GM12874 (cell line): Measurements from ENCODE around the gene DHCR24.

Experiments used
- TF ChIP-seq, protein P1 (sequence below): IDR thresholded peaks from 2 replicates; pipeline ENCODE4 v1.5.1; 2011; ENCODE audit warnings: low read depth, mild to moderate bottlenecking, control low read depth, low read length, moderate library complexity; ENCODE audit not compliant: insufficient read depth

Gene DHCR24

DNA sequence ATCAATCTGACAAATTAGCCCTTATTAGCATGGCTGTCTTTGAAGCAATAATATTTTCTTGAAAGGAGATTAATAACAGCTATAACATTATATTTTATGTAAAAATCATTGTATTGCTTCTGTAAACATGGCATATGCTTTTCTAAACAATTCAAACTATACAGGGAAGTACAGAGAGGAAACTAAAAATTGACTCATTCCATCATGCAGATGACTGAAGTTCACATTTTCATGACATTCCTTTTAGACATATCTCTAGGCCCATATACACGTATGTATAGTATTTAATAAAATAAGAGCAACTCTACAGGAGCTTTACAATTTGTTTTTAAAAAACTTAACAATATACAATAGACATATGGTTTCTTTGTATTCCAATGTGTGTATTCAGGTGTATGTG lies 5.6 kb upstream of the DHCR24 start:
- TF ChIP-seq, protein P1, sequence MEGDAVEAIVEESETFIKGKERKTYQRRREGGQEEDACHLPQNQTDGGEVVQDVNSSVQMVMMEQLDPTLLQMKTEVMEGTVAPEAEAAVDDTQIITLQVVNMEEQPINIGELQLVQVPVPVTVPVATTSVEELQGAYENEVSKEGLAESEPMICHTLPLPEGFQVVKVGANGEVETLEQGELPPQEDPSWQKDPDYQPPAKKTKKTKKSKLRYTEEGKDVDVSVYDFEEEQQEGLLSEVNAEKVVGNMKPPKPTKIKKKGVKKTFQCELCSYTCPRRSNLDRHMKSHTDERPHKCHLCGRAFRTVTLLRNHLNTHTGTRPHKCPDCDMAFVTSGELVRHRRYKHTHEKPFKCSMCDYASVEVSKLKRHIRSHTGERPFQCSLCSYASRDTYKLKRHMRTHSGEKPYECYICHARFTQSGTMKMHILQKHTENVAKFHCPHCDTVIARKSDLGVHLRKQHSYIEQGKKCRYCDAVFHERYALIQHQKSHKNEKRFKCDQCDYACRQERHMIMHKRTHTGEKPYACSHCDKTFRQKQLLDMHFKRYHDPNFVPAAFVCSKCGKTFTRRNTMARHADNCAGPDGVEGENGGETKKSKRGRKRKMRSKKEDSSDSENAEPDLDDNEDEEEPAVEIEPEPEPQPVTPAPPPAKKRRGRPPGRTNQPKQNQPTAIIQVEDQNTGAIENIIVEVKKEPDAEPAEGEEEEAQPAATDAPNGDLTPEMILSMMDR: no peak

DNA sequence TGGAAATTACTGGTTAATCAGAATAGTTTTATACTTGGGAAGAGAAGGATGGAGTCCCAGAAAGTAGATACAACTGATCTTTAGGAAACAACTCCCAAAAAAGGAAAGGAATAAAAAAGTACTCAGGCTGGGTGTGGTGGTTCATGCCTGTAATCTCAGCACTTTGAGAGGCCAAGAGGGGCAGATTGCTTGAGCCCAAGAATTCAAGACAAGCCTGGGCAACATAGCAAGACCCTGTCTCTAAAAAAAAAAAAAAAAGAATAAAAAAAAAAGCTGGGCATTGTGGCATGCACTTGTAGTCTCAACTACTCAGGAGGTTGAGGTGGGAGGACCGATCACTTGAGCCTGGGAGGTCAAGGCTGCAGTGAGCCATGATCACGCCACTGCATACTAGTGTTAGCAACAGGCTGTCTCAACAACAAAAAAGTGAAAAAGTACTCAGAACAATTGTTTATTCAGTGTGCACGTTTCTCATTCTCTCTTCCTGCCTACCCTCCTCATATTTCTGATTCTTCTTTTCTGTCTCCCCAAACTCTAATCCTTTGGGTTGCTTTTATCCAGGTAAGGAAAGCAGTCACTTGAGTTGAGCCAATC lies 2.2 kb upstream of the DHCR24 start:
- TF ChIP-seq, protein P1: no peak

DNA sequence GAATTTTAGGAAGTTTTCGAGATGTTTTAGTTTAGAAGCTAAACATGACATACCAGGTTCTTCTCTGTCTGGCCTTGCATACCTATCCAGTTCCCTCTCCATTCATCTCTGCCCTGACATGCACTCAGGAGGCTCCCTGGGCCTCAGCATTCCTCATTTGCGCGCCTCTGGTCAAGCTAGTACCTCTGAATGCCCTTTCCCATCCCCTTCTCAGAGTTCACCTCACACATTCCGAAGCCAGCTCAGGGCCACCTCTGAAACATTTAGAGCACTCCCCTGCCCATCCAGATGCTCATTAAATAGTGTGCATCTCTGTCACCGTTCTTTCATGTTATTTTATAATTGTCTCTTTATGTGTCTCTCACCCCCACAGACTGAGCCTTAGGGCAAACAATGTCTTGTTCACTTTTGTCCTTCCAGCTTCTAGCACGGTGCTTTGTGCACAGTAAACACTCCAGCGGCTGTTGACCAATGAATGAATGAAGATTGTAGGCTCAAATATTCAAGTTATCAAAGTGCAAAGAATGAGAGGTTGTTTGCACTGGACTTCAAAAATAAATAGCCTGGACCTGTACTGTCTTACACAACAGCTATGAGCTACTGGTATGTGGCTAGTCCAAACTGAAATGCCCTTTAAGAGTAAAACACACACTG lies 1.2 kb upstream of the DHCR24 start:
- TF ChIP-seq, protein P1: no peak

DNA sequence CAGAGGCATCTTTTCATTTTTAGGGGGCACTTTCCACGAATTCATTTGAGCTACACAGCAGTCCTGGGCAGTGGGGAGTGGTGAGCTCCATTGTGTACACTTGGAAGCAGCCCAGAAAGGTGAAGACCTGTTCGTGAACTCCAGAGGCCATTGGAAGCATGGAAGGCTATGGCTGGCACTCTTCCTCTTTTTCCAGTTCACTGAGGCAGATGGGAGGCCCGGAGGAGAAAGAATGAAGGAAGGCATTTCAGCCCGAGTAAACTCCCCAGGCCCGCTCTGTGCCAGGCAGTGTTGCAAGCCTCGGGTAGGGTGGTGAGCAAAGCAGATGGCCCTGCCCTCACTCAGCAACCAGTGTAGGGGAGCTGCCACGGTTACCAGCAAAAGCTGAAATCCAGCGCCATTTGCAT lies 673 bp upstream of the DHCR24 start:
- TF ChIP-seq, protein P1: no peak

DNA sequence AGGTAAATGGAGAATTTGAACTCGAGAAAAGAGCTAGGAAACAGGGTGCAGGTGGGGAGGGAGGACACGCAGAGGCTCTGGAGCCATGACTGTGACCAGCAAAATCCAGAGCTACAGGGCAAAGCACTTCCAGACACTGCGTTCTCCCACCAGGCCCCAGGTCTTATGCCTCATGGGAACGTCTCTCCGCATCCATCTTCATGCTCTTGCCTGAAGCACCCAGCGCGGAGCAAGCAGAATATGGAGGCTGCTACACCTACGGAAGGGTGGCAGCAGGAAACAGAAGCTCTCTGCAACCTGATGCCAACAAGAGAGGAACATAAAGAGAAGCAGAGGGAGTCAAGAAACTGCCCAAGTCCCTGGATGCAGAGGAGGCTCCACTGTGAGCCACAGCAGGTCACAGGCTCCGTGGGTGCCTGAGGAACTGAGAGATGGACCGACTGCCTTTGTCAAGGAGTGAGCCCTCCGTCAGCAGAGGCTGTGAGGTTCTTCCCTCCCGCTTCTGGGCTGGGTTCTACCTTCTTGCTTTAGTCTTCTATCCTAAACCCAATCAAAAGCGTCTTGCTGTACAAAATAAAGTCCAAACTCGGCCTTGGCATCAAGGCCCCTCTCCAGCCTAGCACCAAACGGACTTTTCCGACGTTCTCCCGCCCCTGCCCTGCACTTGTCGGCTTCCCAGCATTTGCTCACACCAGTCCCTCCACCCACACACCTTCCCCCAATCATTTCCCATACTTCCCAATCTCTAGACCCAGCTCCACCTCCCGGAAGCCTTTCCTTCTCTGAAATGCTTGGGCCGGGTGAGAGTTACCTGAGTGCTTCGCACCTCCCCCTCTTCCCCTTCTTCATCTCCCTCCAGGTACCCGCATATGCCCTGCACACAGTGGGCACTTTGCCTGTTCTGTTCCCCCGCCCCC lies 930 bp downstream of the DHCR24 start:
- TF ChIP-seq, protein P1: no peak

DNA sequence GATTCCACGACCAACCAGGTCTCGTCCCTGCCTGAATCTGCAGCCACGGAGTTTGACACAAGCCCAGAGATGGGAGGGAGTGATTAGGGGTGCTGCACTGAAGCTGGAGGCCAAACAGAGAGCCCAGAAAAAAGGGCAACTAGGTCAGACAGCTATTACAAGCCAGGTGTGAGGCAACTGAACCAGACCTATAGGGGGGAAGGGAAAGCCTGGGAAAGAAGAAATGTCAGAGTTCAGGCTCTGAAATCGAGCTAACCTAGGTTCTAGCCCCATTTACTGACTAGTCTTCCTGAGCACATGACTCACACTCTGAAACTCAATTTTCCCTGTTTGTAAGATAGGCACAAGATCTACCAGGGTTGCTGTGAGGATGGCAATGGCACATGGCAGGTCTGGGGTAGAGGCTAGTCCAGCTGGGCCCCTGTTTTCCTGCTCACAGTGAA lies 1.7 kb downstream of the DHCR24 start:
- TF ChIP-seq, protein P1: no peak

DNA sequence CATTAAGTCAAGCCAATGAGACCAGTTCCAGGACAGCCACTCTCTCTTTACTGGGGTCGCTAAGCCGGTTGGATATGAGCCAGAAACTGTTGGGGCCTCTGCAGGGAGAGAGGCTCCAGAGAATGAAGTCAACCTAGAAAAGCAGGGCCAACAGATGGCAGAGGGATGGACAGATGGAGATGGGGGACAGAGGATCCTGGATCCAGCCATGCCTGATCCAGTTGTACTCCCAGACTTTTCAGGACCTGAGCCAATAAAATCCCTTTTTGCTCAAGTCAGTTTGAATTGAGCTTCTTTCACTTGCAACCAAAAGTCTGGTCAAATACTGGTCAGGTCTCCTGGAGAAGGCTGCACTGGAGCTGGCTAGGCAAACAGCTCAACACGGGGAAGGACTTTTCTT lies 2.2 kb downstream of the DHCR24 start:
- TF ChIP-seq, protein P1: no peak
